HG03354 (cell line): Measurements from ENCODE around the gene PTPN20.
A peak's percentile ranks its signal among the peaks of the same experiment; 100 is the strongest.
"Not testable (repeated sequence)": the region's sequence is repeated elsewhere in the genome, so short reads cannot be mapped to it uniquely, and the experiment has no call there.

ENCODE experiments used
- ATAC-seq: cut with Tn5 transposase; IDR thresholded peaks from one replicate; pipeline ENCODE4 v1.9.1; 2021; ENCODE audit warnings: mild to moderate bottlenecking; ENCODE audit not compliant: unreplicated experiment, poor library complexity, severe bottlenecking

The PTPN20 gene

DNA sequence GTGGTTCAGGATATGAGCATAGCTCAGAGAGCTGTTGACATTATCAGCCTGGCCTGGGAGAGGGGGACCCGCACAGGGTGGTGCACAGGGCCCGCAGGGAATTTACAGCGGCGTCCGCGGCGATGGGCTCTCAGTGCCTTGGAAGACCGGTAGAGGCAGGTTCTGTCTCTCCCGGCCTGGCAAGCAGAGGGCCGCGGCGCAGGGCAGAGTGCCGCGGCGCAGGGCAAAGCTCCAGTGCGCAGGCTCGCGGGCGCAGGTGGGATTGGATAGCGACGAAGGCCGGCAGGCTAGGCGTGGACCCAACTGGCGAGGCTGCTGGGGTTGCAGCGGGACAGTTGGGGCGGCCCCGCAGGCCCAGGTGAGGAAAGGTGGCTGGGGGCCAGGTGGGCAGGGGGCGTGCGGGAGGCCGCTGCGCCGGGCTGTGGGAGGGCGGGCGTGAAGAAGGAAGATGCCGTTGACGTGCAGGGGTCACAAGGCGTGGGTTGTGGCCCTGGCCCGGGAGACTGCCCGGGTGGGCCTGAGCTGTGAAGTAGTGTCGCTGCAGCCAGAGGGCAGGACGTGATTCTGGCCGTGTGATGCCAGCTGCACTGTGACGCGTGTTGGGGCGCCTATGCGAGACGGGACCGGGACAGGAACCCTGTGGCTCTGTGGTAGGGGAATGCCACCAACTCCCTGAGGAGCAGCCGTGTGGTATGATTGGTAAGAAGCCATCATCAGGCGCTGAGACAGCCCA lies at the start of gene PTPN20:
Gene PTPN20, plus strand, starts transcription at position 285 of the 733 bp plus-strand sequence. CDS start 21,072 bp downstream, outside the sequence.
- peak; percentile 67 for ATAC-seq

DNA sequence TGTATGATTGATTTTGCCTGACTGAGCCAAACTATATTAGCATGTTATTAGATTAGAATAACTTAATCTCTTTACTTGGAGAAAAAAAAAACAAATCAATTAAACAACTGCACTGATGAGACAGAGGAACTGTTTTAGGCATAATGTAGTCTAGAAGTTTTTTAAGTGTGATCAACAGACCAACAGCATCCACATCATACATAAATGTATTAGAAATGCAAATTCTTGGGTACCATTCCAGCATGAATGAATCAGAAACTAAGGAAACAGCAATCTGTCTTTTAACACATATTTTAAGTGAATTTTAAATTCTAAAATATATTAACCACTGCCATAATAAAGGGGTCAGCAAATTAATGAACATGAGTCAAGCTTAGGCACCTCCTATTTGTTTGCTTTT lies 41.5 kb upstream of the PTPN20 start:
- not testable (repeated sequence) for ATAC-seq

DNA sequence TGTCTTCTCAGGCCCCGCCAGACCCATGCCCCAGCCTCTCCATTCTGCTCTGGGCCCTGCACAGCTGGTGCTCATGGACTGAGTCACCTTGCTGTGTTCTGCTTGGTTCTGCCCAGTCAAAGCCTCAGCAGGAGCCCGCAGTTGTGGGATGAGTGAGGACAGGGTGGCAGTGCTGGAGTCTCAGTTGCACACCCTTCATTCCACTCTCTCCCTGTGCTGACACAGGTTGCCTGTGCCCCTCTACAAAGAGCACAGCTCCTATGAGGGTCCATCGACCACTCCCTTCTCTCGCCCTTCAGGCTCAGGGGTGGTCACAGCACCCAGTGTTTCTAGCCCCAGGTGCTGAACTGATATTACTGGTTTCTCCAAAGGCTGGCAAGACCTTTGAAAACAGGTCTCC lies 39.6 kb upstream of the PTPN20 start:
- not testable (repeated sequence) for ATAC-seq

GRCh38 chr10:46875304-46875703 lies 35.9 kb upstream of the PTPN20 start:
- not testable (repeated sequence) for ATAC-seq

DNA sequence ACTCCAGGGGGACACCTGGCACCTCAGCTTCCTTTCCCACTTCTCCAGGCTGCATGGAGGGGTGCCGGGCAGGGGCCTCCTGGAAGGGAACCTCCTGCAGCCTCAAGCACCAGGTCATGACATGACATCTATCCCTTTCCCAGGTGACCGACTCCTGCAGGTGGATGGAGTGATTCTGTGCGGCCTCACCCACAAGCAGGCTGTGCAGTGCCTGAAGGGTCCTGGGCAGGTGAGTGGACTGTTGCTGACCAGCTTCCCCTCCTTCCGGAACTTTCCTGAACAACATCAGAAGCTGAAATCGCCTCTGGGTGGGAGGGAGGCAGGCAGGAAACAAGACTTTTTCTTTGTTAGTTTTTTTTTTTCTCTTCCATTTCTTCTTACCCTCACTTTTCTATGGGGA lies 34.5 kb upstream of the PTPN20 start:
- not testable (repeated sequence) for ATAC-seq

DNA sequence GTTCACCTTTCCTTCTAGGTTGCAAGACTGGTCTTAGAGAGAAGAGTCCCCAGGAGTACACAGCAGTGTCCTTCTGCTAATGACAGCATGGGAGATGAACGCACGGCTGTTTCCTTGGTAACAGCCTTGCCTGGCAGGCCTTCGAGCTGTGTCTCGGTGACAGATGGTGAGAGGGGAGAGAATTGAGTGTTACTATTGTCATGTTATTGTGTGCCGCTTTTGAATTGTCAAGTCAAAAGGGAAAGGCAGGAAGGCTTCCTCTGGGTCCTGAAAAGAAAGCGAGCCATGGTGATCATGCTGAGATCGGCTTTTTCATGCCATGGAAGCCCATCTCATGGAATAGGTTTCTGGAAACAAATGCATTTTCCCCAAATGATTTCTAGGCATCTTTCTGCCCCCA lies 32.5 kb upstream of the PTPN20 start:
- ATAC-seq: not testable (repeated sequence)

GRCh38 chr10:46890813-46891611 lies 20.2 kb upstream of the PTPN20 start:
- ATAC-seq: not testable (repeated sequence)

DNA sequence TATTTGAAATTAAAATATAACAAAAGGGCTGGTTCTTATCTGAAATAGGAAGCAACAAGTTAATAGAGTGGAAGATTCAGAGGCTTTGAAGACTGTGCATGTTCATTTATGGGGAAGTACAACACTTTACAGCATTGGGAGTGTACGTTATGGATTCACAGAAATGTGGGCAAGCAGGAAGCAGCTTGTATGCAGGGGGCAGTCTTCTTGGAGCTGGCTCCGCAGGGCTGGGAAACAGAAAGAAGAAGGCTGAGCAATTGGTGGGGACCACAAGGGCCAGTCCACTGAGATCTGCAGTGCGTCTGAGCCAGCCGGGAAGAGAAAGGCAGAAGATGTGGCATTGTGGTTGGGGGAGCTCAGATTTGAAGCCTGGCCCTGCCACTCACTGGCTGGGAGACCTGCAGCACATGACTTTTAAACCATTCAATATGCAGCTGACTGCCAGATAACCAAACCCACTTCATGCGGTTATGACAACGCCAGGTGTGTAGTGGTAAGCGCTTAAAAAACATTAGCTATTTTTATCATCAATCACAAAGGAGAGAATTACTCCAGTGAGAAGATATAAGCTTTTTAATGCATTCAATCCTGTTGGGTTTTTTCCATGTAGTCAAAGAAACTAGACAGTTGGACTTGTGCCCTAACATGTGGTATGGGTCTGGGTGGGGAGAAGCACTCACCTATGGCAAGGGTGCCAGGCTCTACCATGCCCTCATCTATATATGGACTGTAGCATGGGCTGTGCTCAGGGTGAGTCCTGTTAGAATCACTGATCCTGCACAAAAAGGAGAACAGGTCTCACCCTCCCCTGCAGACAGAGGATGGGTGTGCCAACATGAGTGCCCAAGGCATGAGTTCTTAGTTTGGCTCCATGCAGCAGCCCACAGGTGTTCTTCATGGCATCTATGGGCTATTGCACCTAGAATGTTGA lies 14.2 kb upstream of the PTPN20 start:
- not testable (repeated sequence) for ATAC-seq

- ATAC-seq: not testable (repeated sequence)
These were observed 10.0 kb upstream of the PTPN20 start for GRCh38 chr10:46901247-46901646.

DNA sequence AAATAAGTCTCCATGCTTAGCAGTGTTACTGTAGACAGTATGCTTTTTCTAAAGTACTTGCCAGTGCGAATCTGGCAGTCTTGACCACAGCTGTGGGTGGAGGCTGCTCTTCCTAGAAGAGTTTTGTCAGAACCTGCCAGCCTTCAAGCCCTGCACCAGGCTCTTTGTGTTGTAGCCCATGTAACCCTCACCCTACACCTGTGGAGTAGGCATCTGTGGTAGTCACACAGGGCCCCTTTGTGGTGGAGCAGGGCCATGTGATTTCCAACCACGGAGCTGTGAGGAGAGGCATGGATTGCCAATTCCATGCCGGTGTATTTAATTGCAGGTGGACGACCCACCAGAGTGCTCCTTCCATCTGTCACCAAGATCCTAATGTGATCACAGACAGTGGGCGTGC lies 7.4 kb upstream of the PTPN20 start:
- ATAC-seq: not testable (repeated sequence)

DNA sequence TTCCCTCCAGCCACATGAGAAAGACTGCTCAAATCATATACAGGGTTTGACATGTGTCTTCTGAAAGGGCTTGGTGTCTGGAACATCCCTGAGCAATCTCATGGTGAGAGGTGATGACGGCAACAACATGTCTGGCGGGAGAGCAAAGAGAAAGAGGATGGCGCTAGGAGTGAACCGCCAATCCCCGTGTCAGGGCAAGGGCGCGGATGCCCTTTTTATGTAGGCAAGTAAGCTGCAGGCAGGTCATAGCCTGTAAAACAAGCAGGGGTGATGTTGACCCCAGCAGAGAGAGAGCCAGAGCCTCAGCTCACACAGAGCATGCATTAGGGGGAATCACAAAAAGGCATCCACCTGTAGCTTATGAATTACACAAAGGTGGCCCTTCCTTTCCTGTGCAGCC lies 4.9 kb upstream of the PTPN20 start:
- not testable (repeated sequence) for ATAC-seq

DNA sequence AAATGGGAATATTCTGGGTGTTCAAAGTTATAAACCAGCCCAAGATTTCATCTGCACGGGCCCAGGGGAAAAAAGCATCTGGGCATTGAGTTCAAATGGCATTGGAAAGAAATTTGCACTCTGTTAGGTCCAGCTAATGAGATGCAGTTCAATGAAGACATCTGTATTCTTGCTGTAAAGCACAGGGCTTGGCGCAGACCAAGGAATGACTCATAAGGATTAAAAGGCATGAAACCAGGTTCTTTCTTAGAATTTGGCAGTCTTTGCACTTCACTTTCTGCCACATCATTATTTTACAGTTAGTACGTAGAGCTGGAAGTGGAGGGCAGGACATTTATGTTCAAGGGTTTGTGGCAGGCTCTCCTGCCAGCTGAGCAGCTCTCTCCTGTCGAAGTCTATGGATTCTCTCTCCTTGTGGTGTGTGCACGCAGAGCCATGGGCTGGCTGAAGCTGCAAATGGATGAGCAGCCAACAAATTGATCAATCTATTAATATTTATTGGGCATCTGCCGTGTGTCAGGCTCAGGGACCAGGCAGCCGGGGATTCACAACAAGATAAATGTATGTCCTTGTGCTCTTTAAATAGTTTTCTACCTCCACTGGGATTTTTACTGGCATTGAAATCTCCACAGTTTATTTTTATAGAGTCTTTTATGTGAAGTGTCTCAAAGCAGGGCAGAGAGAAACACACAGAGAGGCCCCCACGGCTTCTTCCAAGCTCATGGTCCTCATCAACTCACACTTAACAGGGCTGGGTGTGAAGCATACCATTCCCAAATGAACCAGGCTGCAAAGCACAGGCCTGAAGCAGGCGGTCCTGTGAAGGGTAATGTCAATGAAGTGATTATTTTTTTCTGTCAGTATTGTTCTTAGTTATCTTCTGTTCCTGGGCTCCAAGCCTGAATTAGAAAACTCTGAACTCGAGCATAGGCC lies 3.8 kb upstream of the PTPN20 start:
- not testable (repeated sequence) for ATAC-seq

- not testable (repeated sequence) for ATAC-seq
These were observed 11.3 kb downstream of the PTPN20 start for GRCh38 chr10:46922498-46922897.

DNA sequence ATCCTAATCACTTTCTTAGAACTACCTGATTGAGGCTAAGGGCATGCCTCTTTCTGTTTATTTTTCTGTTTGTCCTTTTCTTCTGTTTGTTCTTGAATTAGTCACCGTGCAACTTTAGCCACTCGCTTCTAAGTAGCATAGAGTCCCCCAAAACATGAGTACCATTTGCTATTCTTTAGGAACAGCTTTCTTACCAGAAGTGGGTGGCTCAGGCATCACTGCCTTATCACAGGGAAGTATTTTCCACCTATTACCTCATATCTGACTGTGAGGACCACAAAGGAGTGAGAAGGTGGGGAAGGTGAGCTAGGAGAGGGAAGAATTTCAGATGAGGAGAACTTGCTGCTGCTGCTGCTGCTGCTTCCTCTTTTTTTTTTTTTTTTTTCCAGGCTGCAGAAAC lies 13.9 kb downstream of the PTPN20 start:
- not testable (repeated sequence) for ATAC-seq

- not testable (repeated sequence) for ATAC-seq
These were observed 14.6 kb downstream of the PTPN20 start for GRCh38 chr10:46925853-46926252.

- ATAC-seq: not testable (repeated sequence)
These were observed 17.6 kb downstream of the PTPN20 start for GRCh38 chr10:46928810-46929209.

DNA sequence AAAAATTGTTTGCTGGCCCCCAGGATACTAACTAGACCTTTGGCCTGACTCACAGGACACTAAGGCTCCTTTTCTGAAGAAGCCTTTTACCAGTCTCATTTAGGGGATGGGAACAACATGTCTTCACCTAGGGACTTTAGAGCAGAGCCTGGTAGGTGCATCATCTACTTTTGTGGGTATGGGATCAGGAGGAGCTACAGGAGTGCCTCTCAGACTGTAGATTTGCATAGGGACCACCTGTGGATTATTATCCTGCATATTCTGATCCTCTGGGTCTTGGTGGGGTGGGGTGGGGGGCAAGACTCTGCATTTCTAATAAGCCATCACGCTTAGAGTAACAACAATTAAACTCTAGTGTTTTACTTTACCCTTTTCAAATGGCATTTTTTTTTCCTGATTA lies 21.2 kb downstream of the PTPN20 start:
- ATAC-seq: not testable (repeated sequence)

DNA sequence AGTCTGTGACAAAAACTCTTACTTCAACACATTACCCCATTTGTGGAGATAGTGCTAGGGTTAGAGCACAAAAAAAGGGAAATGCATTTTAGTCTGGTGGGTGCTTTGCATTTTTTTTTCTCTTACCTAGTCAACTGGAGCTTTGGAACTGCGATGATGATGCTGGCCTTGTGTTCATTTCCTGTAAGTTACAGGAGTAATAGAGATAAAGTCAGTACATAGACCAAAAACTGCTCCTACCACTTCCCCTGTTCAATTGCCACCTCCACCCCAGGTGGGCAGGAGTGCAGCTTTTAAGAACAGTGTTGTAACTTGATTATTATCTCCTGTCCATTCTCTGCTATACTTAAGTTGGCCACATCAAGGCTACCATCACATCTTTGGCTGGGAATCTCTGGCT lies 29.9 kb downstream of the PTPN20 start:
- not testable (repeated sequence) for ATAC-seq
